GM04504 (cell line): ENCODE measurements around the gene ADGRE1.

Source experiments
- DNase-seq: peaks from one replicate; pipeline ENCODE4 v3.0.0-alpha.2; 2012; ENCODE audit warnings: low read depth

Gene ADGRE1

GRCh38 chr19:6875218-6875617, 12.2 kb upstream of the ADGRE1 start:
- DNase-seq, result no peak

- no peak for DNase-seq
Measured at GRCh38 chr19:6876748-6877147, 10.6 kb upstream of the ADGRE1 start.

DNA sequence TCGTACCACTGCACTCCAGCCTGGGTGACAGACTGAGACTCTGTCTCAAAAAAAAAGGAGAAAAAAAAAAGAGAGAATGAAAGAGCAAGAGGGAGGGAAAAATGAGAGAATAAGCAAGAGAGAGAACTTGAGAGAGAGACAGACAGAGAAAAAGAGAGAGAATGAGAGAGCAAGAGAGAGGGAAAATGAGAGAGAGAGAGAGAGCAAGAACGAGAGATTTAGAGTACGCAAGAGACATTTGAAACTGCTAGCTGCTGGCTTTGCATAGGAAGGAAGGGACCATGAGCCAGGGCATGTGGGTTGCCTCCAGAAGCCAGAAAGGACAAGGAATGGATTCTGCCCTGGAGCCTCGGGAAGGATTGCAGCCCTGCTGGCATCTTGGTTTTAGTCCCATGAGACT, 9.6 kb upstream of the ADGRE1 start:
- no peak for DNase-seq

DNA sequence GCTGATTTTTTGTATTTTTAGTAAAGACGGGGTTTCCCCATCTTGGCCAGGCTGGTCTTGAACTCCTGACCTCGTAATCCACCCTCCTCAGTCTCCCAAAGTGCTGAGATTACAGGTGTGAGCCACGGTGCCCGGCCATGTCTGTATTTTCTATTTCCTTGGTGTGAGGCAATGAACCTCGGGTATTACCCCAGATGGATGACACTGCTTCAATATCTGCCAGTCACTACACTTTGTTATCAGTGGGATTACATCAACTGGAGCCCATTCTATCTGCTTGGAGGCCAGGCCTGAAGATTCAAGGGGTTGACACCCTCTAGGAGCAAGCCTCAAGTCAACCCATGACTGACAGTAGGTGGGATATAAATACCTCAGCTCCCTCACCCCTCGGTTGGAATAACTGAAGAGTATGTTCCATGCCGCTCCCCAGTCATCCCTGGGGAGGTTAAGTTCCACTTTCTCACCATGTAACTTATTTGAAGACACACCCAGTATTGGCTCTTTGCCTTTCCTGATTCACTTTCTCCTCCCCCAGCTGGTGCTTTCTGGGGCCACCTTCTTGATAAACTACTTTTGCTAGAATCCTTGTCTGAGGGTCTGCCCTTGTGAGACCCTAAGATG, 992 bp upstream of the ADGRE1 start:
- no peak for DNase-seq

GRCh38 chr19:6888967-6889366, 1.6 kb downstream of the ADGRE1 start:
- DNase-seq, result no peak

DNA sequence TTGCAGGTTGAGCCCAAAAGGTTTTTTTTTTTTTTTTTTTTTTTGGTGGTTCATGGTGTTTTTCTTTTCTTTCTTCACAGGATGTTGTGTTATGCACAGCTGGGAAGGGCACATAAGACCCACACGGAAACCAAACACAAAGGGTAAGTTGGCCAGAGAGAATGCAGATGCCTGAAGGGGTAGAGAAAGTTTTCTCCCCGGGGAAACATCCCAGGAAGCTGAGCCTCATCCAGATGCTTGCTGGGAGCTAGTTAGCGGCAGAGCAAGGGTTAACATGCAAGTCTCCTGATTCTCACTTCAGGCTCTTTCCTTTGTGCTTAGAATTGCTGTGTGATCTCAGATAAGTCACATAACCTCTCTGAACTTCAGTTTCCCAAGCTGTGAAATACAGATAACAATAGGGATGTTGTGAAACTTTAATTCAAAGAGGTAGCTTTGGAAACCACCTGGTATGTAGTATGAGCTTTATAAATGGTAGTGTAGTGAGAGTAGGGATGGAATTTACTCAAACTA, 3.1 kb downstream of the ADGRE1 start:
- no peak for DNase-seq

DNA sequence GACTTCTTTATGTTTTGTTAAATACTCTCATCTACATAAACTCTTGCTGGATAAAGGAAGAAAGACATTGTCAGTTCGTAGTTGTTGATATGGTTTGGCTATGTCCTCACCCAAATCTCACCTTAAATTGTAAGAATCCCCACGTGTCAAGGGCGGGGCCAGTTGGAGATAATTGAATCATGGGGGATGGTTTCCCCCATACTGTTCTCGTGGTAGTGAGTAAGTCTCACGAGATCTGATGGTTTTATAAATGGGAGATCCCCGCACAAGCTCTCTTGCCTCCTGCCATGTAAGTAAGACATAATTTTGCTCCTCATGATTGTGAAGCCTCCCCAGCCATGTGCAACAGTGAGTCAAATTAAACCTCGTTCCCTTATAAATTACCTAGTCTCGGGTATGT, 3.6 kb downstream of the ADGRE1 start:
- DNase-seq, result no peak

GRCh38 chr19:6891761-6892385, 4.5 kb downstream of the ADGRE1 start:
- no peak for DNase-seq

- no peak for DNase-seq
Measured at GRCh38 chr19:6894313-6894712, 6.9 kb downstream of the ADGRE1 start.

GRCh38 chr19:6903446-6903845, 16.1 kb downstream of the ADGRE1 start:
- DNase-seq, result no peak

DNA sequence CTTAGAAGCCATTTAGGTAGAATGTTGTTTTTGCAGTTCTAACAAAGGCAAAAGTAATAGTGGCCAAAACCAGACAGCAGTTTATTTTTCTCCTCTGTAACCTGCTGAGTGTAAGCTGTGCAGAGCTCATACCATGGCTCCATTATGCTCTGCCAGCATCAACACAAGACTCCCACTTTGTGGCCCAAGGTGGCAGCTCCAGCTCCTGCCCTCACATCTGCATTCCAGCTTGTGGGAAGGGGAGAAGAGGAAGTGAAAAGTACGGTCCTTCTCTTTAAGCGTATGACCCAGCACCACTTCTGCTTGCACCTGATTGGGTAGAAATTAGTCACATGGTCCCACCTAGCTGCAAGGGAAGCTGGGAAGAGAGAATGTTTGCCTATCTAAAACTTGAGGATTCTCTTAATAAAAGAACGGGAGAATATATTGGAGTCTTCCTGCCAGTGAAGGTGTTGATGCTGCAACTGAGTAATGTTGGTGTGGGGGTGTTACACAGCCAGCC, 19.2 kb downstream of the ADGRE1 start:
- no peak for DNase-seq

GRCh38 chr19:6911523-6911922, 24.1 kb downstream of the ADGRE1 start:
- DNase-seq, result no peak

DNA sequence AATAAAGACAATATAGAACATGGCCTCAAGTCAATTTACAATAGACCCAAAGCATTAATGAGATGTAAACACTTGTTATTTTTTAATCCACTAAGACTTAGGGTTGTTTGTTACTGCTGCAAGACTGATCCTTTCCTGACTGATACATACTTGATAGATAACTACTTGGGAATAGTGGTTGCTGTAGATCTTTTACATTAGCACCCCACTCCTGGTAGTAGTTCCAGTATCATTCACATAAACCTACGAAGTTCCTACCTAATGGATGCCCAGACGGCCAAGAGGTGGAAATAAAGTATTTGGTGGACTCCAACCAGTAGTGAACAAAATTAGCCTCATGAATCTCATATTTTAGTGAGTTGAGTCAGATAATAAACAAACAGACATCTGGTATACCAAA, 26.9 kb downstream of the ADGRE1 start:
- DNase-seq, result no peak

DNA sequence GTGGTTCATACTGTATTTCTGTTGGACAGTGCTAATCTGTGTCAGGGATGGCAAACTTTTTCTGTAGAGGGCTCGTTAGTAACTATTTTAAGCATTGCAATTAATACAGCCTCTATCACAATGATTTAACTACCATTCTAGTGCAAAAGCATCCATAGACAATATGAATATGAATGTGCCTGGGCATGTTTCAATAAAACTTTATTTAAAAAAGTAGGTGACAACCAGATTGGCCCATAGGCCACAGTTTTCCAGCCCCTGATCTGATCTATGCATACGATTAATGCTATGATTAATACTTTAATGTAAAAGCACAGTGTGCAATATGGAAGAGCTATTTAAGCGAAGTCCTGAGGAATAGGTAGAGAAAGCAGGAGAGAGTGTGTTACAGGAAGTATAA, 29.6 kb downstream of the ADGRE1 start:
- DNase-seq, result no peak

DNA sequence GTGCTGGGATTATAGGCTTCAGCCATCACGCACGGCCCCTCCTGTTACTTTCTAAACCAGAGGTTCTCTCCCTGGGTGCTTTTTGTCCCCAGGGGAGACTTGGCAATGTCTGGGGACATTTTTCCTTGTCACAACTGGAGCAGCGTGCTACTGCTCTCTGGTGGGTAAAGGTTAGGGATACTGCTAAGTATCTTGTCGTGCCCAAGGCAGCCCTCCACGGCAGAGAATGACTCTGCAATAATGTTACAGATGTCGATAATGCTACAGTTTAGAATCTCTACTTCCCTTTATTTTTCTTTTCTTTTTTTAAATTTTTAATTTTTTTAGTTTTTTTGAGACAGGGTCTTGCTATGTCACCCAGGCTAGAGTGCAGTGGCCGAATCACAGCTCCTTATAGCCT, 38.0 kb downstream of the ADGRE1 start:
- no peak for DNase-seq

DNA sequence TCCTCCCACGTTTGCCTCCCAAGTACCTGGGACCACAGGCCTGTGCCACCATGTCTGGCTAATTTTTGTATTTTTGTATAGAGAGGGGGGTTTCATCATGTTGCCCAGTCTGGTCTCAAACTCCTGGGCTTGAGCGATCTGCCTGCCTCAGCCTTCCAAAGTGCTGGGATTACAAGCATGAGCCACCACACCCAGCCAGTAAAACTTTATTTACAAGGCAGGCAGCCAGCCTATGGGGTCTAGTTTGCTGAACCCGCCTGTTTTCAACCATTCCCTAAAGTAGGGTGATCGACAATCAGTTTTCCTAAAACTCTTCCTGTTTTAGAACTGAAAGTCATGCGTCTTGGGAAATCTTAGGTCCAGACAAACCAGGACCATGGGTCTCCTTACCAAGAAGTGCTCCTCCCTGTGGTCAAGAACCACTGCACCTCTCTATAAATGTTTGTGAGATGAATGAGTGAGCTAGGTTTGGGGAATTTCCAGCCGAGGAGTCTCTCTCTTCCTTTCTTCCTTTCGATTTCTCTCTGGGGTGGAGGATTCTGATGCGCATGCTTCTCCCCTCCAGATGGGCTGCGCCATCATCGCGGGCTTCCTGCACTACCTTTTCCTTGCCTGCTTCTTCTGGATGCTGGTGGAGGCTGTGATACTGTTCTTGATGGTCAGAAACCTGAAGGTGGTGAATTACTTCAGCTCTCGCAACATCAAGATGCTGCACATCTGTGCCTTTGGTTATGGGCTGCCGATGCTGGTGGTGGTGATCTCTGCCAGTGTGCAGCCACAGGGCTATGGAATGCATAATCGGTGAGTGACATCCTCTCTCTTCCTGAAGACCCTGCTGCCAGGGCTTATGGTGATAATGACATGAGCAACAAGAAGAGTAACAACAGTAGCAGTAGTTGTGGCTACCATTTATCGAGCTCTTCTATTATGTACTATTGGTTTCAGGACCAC, 38.7 kb downstream of the ADGRE1 start:
- no peak for DNase-seq

- DNase-seq, result no peak
Measured at GRCh38 chr19:6930190-6930589, 42.8 kb downstream of the ADGRE1 start.

DNA sequence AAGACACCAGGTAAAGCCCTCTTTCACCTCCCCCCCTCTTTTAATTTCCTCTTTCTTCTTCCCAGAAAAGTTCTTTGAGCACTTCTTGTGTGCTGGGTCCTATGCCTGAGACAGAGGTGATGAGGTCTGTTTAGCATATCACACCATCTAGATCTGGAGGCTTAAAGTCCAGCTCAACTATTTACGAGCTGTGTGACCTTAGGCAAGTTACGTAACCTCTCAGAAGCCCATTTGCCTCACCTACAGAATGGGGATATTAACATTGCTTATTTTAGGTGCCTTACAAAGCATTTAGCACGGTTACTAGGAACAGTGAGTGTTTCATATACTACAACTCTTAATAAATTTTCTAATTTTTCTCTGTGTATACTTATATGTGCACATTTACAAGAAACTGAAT, 47.7 kb downstream of the ADGRE1 start:
- no peak for DNase-seq

DNA sequence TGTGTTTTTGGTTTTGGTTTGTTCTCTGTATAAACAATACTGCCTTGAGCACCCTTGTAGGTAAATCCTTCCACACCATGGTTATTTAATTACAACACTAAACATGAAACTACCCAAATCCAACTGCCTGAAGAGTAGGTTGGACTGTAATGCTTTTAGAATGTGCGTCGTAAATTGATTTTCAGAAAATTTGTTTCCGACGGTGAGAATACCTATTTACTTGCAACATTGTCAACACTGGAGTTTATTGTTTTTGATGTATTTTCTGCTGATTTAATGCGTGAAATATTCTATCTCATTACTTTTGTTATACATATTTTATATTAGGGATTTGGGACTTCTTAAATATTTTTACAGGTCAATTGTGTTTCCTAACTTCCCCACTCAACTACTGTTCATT, 48.2 kb downstream of the ADGRE1 start:
- no peak for DNase-seq

GRCh38 chr19:6945733-6946132, 58.4 kb downstream of the ADGRE1 start:
- DNase-seq, result no peak

DNA sequence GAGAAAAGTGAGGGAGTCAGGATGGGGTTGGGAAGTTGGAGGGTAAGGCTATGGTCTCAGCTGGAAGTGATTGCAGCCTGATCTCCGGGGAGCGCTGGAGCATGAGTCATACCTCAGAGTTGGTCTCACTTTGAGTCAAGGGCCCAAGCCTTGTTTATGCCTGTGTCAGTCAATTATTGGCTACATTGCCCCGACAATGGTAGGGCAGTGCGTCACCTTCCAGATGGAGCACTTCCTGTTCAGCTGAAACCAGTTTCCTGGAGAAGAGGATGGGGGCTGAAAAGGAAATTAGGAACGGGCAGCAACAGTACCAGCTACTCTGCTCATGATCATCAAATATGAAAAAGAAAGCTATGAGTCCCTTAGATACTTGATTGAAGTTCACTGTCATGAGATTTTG, 60.4 kb downstream of the ADGRE1 start:
- no peak for DNase-seq

DNA sequence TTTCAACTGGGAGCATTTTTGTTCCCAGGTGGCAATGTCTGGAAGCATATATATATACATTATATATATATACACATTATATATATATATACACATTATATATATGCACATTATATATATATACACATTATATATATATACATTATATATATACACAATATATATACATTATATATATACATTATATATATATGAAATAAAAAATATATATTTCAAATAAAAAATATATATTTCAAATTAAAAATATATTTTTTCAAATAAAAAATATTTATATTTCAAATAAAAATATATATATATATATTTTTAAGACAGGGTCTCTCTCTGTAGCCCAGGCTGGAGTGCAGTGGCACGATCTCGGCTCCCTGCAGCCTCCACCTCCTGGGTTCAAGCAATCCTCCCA, 61.5 kb downstream of the ADGRE1 start:
- DNase-seq, result no peak

DNA sequence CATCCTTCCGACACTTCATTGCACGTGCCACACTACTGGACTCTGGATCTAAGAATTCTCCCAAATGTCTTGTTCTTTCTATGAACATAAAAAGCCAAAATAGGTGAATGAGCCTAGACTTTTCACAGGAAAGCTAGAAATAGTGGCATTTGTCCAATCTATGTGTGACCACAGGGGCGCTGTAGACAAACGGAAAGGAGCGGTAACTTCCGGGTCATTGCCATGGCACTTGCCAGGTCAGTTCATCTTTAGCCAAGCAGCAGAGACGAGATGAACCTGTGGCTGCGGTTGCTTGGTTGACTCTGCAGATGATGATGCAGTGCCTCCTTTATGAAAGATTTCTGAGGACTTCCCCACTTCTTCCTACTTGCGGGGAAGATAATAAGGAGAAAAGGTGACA, 65.6 kb downstream of the ADGRE1 start:
- DNase-seq, result no peak
